BE2C (cell line): Measurements from ENCODE around the gene SMARCD3.

Experiments
- DNase-seq: peaks from one replicate; pipeline ENCODE4 v3.0.0-alpha.2; 2020
- H3K27me3 ChIP-seq: fragments of 250-450 bp; sonication (Bioruptor Pico); 2 replicates; pipeline ENCODE4 v1.5.1; 2020; ENCODE audit warnings: mild to moderate bottlenecking
- H3K36me3 ChIP-seq: fragments of 250-450 bp; sonication (Bioruptor Pico); 2 replicates; pipeline ENCODE4 v1.5.1; 2020; ENCODE audit warnings: mild to moderate bottlenecking
- H3K4me1 ChIP-seq: fragments of 250-450 bp; sonication (Bioruptor Pico); 2 replicates; pipeline ENCODE4 v1.5.1; 2020
- H3K4me3 ChIP-seq: 2 replicates; pipeline ENCODE4 v1.5.1; 2011; ENCODE audit warnings: low read depth, low read length
- H3K9me3 ChIP-seq: fragments of 250-450 bp; sonication (Bioruptor Pico); 2 replicates; pipeline ENCODE4 v1.5.1; 2020
- TF ChIP-seq, protein P1 (sequence below): IDR thresholded peaks from 2 replicates; pipeline ENCODE4 v1.5.1; 2012; ENCODE audit warnings: mild to moderate bottlenecking, low read depth, low read length

The SMARCD3 gene

DNA sequence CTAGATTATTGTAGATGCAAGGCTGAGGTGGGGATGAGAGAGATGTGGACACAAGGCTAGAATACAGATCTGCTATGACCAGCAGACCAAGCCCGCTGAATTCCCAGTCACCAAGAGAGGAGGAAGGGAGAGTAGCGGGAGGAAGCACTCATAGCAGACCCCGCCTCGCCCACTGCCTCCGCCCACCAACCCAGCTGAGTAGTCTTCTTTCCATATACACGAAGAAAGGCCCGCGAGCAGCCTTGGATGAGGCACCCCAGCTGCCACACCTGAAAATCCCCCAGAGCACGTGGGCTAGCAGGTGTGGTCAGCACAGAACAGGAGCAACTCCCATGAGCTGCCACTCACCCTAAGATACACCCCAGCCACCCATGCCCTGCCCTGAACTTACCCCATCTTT is 30.3 kb downstream of the SMARCD3 start:
- no peaks in the 10 kb centered on the region for H3K9me3 ChIP-seq
- no peak overlapping the region for H3K4me3 ChIP-seq
- H3K27me3 ChIP-seq, result no peaks in the 10 kb centered on the region
- TF ChIP-seq, protein P1, sequence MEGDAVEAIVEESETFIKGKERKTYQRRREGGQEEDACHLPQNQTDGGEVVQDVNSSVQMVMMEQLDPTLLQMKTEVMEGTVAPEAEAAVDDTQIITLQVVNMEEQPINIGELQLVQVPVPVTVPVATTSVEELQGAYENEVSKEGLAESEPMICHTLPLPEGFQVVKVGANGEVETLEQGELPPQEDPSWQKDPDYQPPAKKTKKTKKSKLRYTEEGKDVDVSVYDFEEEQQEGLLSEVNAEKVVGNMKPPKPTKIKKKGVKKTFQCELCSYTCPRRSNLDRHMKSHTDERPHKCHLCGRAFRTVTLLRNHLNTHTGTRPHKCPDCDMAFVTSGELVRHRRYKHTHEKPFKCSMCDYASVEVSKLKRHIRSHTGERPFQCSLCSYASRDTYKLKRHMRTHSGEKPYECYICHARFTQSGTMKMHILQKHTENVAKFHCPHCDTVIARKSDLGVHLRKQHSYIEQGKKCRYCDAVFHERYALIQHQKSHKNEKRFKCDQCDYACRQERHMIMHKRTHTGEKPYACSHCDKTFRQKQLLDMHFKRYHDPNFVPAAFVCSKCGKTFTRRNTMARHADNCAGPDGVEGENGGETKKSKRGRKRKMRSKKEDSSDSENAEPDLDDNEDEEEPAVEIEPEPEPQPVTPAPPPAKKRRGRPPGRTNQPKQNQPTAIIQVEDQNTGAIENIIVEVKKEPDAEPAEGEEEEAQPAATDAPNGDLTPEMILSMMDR, result no peak
- DNase-seq, result no peak
- H3K36me3 ChIP-seq, result peaks cover 89% of the 10 kb centered on the region
- no peaks in the 10 kb centered on the region for H3K4me1 ChIP-seq

DNA sequence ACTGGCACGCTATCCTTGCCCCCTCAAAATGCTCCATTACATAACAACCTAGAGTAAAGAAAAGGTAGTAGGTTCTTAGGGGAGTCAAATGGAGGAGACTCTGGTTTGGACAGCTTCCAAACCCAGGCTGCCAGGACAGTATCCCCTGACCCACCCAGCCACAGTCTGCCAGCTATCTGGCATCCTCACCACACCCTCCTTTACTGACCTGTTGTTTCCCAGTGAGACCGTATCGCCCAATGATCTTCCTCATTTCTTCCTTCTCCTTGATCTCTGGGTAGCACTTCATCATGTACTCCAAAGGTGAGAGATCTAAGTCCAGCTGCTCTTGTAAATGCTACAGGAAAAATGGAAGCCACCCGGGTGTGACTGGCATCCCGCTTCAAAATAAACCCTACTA is 33.1 kb downstream of the SMARCD3 start:
- Histone ChIP-seq H3K36me3 (peaks cover 74% of the 10 kb centered on the region), H3K9me3 (no peaks in the 10 kb centered on the region), H3K4me3 (no peak overlapping the region), H3K27me3 (no peaks in the 10 kb centered on the region), H3K4me1 (no peaks in the 10 kb centered on the region)
- TF ChIP-seq, protein P1, result no peak
- DNase-seq, result no peak

DNA sequence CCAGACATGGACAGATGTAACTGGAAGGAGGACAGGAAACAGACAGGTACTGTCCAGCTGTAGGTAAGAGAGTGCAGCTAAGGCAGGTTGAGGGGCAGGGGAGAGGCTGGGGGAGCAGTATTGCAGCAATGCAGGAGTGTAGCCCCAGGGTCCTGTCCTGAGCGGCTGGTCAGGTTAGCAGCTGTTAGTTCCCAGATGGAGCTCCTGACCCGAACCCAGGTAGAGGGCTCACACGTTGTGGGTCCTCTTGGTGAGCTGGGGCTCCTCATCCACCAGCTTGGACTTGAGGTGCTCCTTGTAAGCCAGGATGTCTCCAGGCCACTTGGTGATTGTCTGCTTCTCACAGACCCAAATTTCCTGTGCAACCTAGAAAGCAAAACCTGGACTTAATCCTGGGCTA is 34.7 kb downstream of the SMARCD3 start:
- TF ChIP-seq, protein P1, result no peak
- Histone ChIP-seq H3K4me1 (no peaks in the 10 kb centered on the region), H3K27me3 (no peaks in the 10 kb centered on the region), H3K4me3 (no peak overlapping the region), H3K9me3 (no peaks in the 10 kb centered on the region), H3K36me3 (peaks cover 61% of the 10 kb centered on the region)
- DNase-seq, result no peak

DNA sequence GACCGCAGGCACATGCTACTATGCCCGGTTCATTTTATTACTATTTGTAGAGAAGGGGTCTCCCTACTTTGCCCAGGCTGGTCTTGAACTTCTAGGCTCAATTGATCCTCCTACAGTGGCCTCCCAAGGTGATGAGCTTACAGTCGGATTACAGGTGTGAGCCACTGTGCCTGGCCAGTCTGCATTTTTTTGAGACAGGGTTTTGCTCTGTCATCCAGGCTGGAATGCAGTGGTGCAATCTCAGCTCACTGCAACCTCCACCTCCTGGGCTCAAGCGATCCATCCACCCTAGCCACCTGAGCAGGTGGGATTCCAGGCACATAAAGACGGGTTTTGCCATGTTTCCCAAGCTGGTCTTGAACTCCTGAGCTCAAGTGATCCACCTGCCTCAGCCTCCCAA is 35.9 kb downstream of the SMARCD3 start:
- no peak overlapping the region for H3K4me3 ChIP-seq
- no peaks in the 10 kb centered on the region for H3K9me3 ChIP-seq
- no peaks in the 10 kb centered on the region for H3K4me1 ChIP-seq
- no peaks in the 10 kb centered on the region for H3K27me3 ChIP-seq
- TF ChIP-seq, protein P1, result no peak
- H3K36me3 ChIP-seq, result peaks cover 49% of the 10 kb centered on the region
- DNase-seq, result no peak

DNA sequence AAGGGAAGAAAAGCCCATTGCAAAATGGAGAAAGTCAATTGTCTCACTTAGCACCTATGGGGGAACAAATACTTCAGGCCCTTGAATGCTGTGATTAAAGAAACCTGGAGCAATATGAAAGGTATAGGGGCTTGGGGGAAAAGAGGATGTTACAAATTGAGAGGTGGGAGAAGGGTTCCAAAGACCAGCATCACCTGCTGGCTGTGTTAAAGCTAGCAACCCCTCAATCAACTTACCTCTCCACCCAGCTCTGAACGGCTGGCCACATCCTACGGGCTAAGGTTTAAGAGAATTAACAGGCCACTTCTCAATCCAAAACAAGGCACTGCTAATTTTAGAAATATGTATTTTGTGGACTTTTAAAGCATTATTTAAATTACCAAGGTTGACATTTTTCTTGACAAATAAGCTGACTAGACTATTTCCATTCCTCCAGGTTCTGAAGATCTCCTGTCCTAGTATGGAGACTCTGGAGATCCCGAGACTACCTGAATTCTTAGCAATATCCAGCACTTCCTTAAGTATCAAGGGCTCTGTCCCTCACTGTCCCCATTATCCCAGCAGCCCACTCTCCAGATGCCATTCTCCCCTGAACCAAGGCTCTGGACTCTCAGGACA is 37.2 kb downstream of the SMARCD3 start:
- no peaks in the 10 kb centered on the region; the same call in 1 of the 2 replicates for H3K4me1 ChIP-seq
- DNase-seq, result no peak
- no peaks in the 10 kb centered on the region for H3K9me3 ChIP-seq
- peaks cover under 1% of the 10 kb centered on the region for H3K27me3 ChIP-seq
- H3K36me3 ChIP-seq, result peaks cover 37% of the 10 kb centered on the region
- no peak overlapping the region for H3K4me3 ChIP-seq
- TF ChIP-seq, protein P1, result no peak

DNA sequence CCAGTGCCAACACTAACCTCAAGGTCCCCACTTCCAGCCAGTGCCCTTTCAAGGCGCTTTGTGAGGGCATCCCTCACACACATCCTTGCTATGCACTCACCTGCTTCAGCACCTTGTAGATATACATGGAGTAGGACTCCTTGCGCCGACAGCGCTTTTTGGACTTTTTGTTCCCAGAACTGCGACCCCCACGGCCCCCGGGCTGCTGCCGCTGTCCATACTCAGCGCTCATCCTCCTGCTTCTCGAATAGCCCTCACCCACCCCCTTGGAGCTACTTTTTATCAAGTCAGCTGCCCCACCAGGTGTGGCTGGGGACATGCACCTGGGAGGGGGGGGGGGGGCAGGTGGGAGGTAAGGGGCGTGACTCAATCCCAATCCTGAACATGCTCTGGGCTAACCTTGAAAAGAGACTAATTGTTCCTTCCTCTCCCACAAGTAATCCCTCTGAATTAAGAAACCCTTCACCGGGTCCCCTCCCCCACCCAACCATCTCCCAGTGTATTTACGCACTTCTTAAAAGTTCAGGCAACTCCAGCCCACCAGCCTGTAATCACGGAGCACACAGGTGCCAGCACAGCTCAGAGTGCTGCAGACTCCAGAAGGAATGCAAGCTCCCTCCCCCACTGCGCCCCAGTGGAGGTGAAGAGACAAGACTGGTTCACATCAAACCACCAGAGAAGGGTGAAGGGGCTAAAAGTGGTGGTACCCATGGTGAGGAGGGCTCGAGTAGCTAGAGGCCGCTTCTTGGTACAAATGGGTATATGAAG is 38.2 kb downstream of the SMARCD3 start, which contains the start of gene H2BK1:
Gene H2BK1 (minus strand): TSS at position 402 of the 768 bp plus-strand sequence. CDS start 170 bp downstream, at position 232.
- Histone ChIP-seq H3K27me3 (peaks cover 8% of the 10 kb centered on the region), H3K4me3 (no peak within 1 kb of the TSS), H3K4me1 (no peaks in the 10 kb centered on the region; the same call in 1 of the 2 replicates), H3K36me3 (peaks cover 28% of the 10 kb centered on the region), H3K9me3 (no peaks in the 10 kb centered on the region)
- DNase-seq, result no peak
- TF ChIP-seq, protein P1, result no peak
